Measurements from ENCODE around the gene NLRC5.

NLRC5 gene

DNA sequence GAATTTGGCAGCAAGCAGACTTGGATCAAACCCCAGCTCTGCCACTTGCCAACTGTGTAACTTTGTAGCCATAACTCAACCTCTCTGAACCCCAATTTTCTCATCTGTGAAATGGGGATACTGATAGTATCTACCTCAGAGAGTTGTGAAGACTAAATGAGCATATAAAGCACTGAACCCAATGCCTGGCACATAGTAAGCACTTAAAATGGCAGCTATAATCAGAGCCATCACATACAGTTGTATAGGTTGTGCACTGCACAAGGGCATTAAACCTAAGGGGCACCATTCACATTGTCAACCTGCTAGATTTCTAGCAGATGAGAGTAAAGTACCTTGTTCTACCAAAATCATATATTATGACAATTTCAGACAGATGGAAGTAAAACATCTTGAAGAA is 92.4 kb downstream of the NLRC5 start:
- H3K4me3 ChIP-seq (ENCODE audit: low read depth, low read length, poor library complexity, severe bottlenecking), result no peak overlapping the region
- TF ChIP-seq EZH2 (IDR thresholded peaks at IDR 0.05; ENCODE audit: borderline replicate concordance, low read length) (no peak), CTCF (IDR thresholded peaks at IDR 0.05; ENCODE audit: low read length) (no peak)
- no peak overlapping the region for H3K4me2 ChIP-seq (ENCODE audit: low read length)
- H3K36me3 ChIP-seq (ENCODE audit: insufficient read depth, low read length), result no peaks in the 10 kb centered on the region
- no peak overlapping the region for H3K9ac ChIP-seq (ENCODE audit: low read length)
- no peak overlapping the region for H2AFZ ChIP-seq (ENCODE audit: low read length)
- H3K79me2 ChIP-seq (ENCODE audit: insufficient read depth, low read length), result no peaks in the 10 kb centered on the region
- H3K4me1 ChIP-seq (ENCODE audit: insufficient read depth, low read length, severe bottlenecking), result peaks cover 20% of the 10 kb centered on the region
- no peak overlapping the region for H3K27ac ChIP-seq (ENCODE audit: low read depth, low read length, poor library complexity, severe bottlenecking)
- no peaks in the 10 kb centered on the region for H3K9me2 ChIP-seq (ENCODE audit: low read depth, low read length)
- no peaks in the 10 kb centered on the region for H4K20me1 ChIP-seq (ENCODE audit: insufficient read depth, low read length)
- no peaks in the 10 kb centered on the region for H3K9me3 ChIP-seq (ENCODE audit: low read length)
- H3F3A ChIP-seq (ENCODE audit: insufficient read depth, low read length), result no peaks in the 10 kb centered on the region
- no peaks in the 10 kb centered on the region for H3K27me3 ChIP-seq (ENCODE audit: insufficient read depth, low read length)

DNA sequence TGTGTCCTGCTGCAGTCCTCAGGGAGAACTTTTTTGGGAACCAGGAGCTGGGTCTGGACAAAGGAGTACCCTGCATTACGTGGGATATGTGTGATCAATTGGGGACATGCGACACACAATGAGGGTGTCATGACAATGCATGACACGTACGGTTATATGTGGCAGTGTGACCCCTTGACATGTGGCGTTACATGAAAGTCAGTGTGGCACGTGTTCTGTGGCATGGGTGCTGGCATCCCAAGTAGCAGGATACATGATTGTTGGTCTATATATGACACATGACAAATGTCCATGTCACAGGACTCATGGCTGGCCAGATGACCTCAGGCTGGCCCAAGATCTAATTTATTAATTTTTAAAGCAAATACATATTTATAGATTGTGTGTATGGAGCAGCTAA is 93.3 kb downstream of the NLRC5 start:
- Histone ChIP-seq H3F3A (ENCODE audit: insufficient read depth, low read length) (no peaks in the 10 kb centered on the region), H3K4me2 (ENCODE audit: low read length) (no peak overlapping the region), H3K36me3 (ENCODE audit: insufficient read depth, low read length) (no peaks in the 10 kb centered on the region), H3K4me1 (ENCODE audit: insufficient read depth, low read length, severe bottlenecking) (peaks cover 20% of the 10 kb centered on the region), H4K20me1 (ENCODE audit: insufficient read depth, low read length) (no peaks in the 10 kb centered on the region), H3K27ac (ENCODE audit: low read depth, low read length, poor library complexity, severe bottlenecking) (no peak overlapping the region), H3K79me2 (ENCODE audit: insufficient read depth, low read length) (no peaks in the 10 kb centered on the region), H3K9me3 (ENCODE audit: low read length) (no peaks in the 10 kb centered on the region), H3K9ac (ENCODE audit: low read length) (no peak overlapping the region), H2AFZ (ENCODE audit: low read length) (no peak overlapping the region), H3K4me3 (ENCODE audit: low read depth, low read length, poor library complexity, severe bottlenecking) (no peak overlapping the region), H3K27me3 (ENCODE audit: insufficient read depth, low read length) (no peaks in the 10 kb centered on the region), H3K9me2 (ENCODE audit: low read depth, low read length) (no peaks in the 10 kb centered on the region)
- no peak for TF ChIP-seq CTCF (IDR thresholded peaks at IDR 0.05; ENCODE audit: low read length)
- TF ChIP-seq EZH2 (IDR thresholded peaks at IDR 0.05; ENCODE audit: borderline replicate concordance, low read length), result no peak

DNA sequence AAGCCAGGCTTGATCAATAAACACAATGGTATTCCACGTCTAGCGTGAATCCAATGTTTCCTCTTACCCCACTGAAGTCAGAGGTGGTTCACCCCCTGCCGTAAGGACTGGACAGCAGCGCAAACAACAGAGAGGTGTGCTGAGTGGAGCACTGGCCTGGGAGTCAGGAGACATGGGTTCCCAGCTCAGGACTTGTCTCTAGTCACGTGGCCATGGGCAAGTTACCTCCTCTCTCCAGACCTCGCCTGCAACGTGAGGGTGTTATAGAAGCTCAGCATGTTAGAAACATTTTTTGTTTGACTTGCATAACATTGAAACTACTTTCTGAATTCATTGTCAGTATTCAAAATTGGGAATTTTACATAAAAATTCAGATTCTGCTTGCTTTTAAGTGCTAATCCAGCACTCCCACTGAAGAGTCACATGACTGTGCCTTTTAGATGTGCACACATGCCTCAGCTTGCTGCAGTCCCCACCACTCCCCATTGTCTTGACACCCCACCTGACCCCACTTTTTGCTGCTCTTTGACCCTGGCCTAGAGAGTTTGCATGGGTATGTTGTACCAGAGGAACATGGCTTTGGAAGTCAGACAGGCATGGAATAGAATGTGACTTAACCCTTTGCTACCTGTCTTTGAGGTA is 94.2 kb downstream of the NLRC5 start:
- H3K27me3 ChIP-seq (ENCODE audit: insufficient read depth, low read length), result no peaks in the 10 kb centered on the region
- H3K79me2 ChIP-seq (ENCODE audit: insufficient read depth, low read length), result no peaks in the 10 kb centered on the region
- H3K9ac ChIP-seq (ENCODE audit: low read length), result no peak overlapping the region
- H3K4me1 ChIP-seq (ENCODE audit: insufficient read depth, low read length, severe bottlenecking), result peaks cover 21% of the 10 kb centered on the region
- H3K27ac ChIP-seq (ENCODE audit: low read depth, low read length, poor library complexity, severe bottlenecking), result no peak overlapping the region
- H3K4me2 ChIP-seq (ENCODE audit: low read length), result no peak overlapping the region
- no peaks in the 10 kb centered on the region for H3K9me3 ChIP-seq (ENCODE audit: low read length)
- no peaks in the 10 kb centered on the region for H3F3A ChIP-seq (ENCODE audit: insufficient read depth, low read length)
- no peak overlapping the region for H3K4me3 ChIP-seq (ENCODE audit: low read depth, low read length, poor library complexity, severe bottlenecking)
- no peaks in the 10 kb centered on the region for H3K9me2 ChIP-seq (ENCODE audit: low read depth, low read length)
- H4K20me1 ChIP-seq (ENCODE audit: insufficient read depth, low read length), result no peaks in the 10 kb centered on the region
- TF ChIP-seq EZH2 (IDR thresholded peaks at IDR 0.05; ENCODE audit: borderline replicate concordance, low read length), result no peak
- no peak for TF ChIP-seq CTCF (IDR thresholded peaks at IDR 0.05; ENCODE audit: low read length)
- no peaks in the 10 kb centered on the region for H3K36me3 ChIP-seq (ENCODE audit: insufficient read depth, low read length)
- no peak overlapping the region for H2AFZ ChIP-seq (ENCODE audit: low read length)

Measured in OCI-LY1 (cell line).